Lung microvascular endothelial cell (primary cell): ENCODE measurements around the gene ANAPC2. TPM values are rescaled to one million over a fixed set of nuclear protein-coding genes. Genes with fewer than 3 reads are reported as not detected.

Experiments used
- DNase-seq, 2 donors: peaks; one replicate each; pipeline versions ENCODE4 v3.0.0 to v3.0.0-alpha.2; 2010; ENCODE audit warnings: low read depth in 2 of 2
- total RNA-seq: library from RNA; depleted of rRNA; stranded (reverse); fragments of >200 nt; gene quantifications from 2 replicates; pipeline ENCODE4 v1.2.1, GENCODE V29; 2014

The ANAPC2 gene
- total RNA-seq, 1 donor from 2014 or later: 16.9 TPM

DNA sequence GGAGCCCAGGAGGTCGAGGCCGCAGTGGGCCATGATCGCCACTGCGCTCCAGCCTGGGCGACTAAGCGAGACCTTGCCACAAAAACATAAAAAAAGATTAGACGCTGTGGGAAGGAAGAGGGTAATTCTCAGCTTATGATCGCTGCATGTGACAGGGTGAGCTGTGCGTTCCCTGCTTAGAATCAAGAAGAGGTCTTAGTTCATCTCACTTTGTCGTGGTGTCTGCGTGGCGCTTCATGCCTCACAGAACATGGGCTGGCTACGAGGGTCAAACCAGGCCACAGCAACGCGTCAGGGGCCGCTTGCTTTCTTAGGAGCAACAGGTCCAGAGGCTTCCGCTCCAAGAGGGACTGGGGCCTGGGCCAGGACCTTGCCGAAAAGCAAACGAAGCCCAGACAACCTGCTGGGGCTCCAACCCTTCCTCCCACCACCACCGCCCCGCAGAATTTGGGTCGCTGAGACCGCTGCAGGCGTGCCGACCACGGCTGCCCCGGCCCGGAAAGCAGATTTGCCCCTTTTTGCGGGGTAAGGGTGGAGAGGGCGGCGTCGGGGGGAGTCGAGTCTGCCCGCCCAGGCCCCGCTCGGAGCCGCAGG, 59.4 kb downstream of the ANAPC2 start:
- no peak for DNase-seq

- DNase-seq: no peak
Observed at GRCh38 chr9:137128158-137128861, 60.0 kb downstream of the ANAPC2 start.

DNA sequence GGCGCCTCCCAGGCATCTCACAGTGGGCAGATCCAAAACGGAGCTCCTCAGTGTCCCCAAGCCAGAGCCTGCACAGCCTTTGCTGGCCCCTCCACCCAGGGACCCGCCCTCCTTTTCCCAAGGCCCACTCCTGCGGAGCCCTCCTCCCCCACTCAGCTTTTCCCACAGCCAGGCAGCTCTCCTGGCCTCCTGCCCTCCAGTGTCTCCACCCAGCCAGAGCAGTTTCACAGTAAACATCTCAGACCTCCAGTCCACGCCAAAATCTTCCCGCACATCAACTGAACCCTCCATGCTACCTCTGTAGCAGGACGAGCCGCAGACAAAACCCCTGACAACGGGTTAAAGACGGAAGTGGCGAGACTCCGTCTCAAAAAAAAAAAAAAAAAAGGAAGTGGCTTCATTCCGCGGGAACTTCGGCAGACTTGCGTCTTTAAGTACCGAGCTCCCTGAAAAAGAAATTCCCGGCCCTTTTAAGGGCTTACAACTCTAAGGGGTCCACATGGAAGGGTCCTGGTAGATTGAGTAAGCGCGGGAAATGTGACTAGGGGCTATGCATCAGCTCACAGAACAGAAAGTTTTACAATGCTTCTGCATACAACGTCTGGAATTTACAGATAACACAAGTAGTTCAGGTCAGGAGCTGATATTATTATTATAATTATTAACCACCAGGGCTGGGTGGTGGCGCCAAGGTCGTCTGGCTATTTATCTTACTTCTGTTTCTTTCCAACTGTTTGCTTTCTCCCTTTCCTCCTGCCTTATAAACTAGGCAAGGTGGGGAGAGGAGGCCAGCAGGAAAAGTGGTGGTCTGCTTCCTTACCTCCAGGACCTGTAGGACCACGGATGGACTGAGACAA, 60.8 kb downstream of the ANAPC2 start:
- peak in 1 of 2 donors; percentile 63 for DNase-seq

- DNase-seq: peak in 1 of 2 donors; percentile 23
Observed at GRCh38 chr9:137126786-137127185, 61.6 kb downstream of the ANAPC2 start.

Other genes starting within 250 kb of the ANAPC2 start
- gene FBXW5, start 243.8 kb downstream of the ANAPC2 start, total RNA-seq: 115 and 192 TPM in 2 replicates
- 0.60 and 0.65 TPM in 2 replicates for gene C8G, start 243.3 kb downstream of the ANAPC2 start, total RNA-seq
- gene LCN12, start 236.3 kb downstream of the ANAPC2 start, total RNA-seq: not detected in 2 replicates
- gene PTGDS, start 211.1 kb downstream of the ANAPC2 start, total RNA-seq: 0.22 and 0.79 TPM in 2 replicates
- gene LCNL1, start 205.6 kb downstream of the ANAPC2 start, total RNA-seq: not detected in 2 replicates
- 8.9 and 9.7 TPM in 2 replicates for gene PAXX, start 196.1 kb downstream of the ANAPC2 start, total RNA-seq
- 0.22 TPM in 1 of 2 replicates, not detected in the other for gene CLIC3, start 192.0 kb downstream of the ANAPC2 start, total RNA-seq
- 4.0 and 5.0 TPM in 2 replicates for gene ABCA2, start 160.3 kb downstream of the ANAPC2 start, total RNA-seq
- not detected in 2 replicates for gene FUT7, start 156.5 kb downstream of the ANAPC2 start, total RNA-seq
- gene NPDC1, start 142.4 kb downstream of the ANAPC2 start, total RNA-seq: 6.2 and 10.5 TPM in 2 replicates
- gene ENTPD2, start 134.5 kb downstream of the ANAPC2 start, total RNA-seq: not detected in 2 replicates
- gene SAPCD2, start 118.0 kb downstream of the ANAPC2 start, total RNA-seq: 1.4 and 5.9 TPM in 2 replicates
- gene UAP1L1, start 111.0 kb downstream of the ANAPC2 start, total RNA-seq: 13.1 and 16.9 TPM in 2 replicates
- gene MAN1B1, start 101.6 kb downstream of the ANAPC2 start, total RNA-seq: 38.3 and 43.4 TPM in 2 replicates
- 63.2 and 117 TPM in 2 replicates for gene DPP7, start 73.8 kb downstream of the ANAPC2 start, total RNA-seq
- gene GRIN1, start 49.4 kb downstream of the ANAPC2 start, total RNA-seq: under 0.01 and 0.22 TPM in 2 replicates
- gene LRRC26, start 18.5 kb downstream of the ANAPC2 start, total RNA-seq: not detected in 2 replicates
- gene TMEM210, start 16.5 kb downstream of the ANAPC2 start, total RNA-seq: not detected in 2 replicates
- gene SSNA1, start 116 bp upstream of the ANAPC2 start, total RNA-seq: 85.4 and 97.4 TPM in 2 replicates
- gene TPRN, start 12.2 kb upstream of the ANAPC2 start, total RNA-seq: 2.6 TPM in 2 replicates
- 19.6 and 26.0 TPM in 2 replicates for gene TMEM203, start 17.1 kb upstream of the ANAPC2 start, total RNA-seq
- gene NDOR1, start 17.1 kb upstream of the ANAPC2 start, total RNA-seq: 2.2 and 2.4 TPM in 2 replicates
- gene RNF208, start 33.7 kb upstream of the ANAPC2 start, total RNA-seq: 0.22 TPM in 1 of 2 replicates, not detected in the other
- gene CYSRT1, start 36.6 kb upstream of the ANAPC2 start, total RNA-seq: under 0.01 and 0.20 TPM in 2 replicates
- gene RNF224, start 38.9 kb upstream of the ANAPC2 start, total RNA-seq: under 0.01 TPM in 1 of 2 replicates, not detected in the other
- not detected in 2 replicates for gene SLC34A3, start 42.3 kb upstream of the ANAPC2 start, total RNA-seq
- 103 and 110 TPM in 2 replicates for gene TUBB4B, start 52.7 kb upstream of the ANAPC2 start, total RNA-seq
- not detected in 2 replicates for gene STPG3, start 62.7 kb upstream of the ANAPC2 start, total RNA-seq
- gene NELFB, start 66.8 kb upstream of the ANAPC2 start, total RNA-seq: 42.9 and 43.7 TPM in 2 replicates
- gene TOR4A, start 89.2 kb upstream of the ANAPC2 start, total RNA-seq: 21.4 and 21.8 TPM in 2 replicates
- 18.7 and 28.3 TPM in 2 replicates for gene NRARP, start 113.7 kb upstream of the ANAPC2 start, total RNA-seq
- gene EXD3, start 234.6 kb upstream of the ANAPC2 start, total RNA-seq: 7.8 and 18.7 TPM in 2 replicates
- gene NOXA1, start 234.8 kb upstream of the ANAPC2 start, total RNA-seq: 0.87 and 2.0 TPM in 2 replicates